Endothelial cell of umbilical vein (primary cell): ENCODE measurements around the gene CACNA1E. TPM values are rescaled to one million over a fixed set of nuclear protein-coding genes. Genes with fewer than 3 reads are reported as not detected.

Source experiments
- BruUV-seq: library from RNA; stranded (reverse); fragments of 400-500 nt; replicated peaks from 2 replicates; lab custom pipeline; 2021; lab: Mats Ljungman, UMichigan
- CTCF ChIA-PET: fragments of 300-600, 350-600 bp; sonication (Branson Sonifier 250); formaldehyde crosslinking; loops from one replicate; lab custom pipeline; 2021; ENCODE audit warnings: antibody characterized with exemption, inconsistent platforms; lab: Charles Lee
- POLR2A ChIA-PET: fragments of 300-600, 350-600 bp; sonication (Branson Sonifier 250); formaldehyde crosslinking; loops from one replicate; lab custom pipeline; 2021; ENCODE audit warnings: antibody characterized with exemption, inconsistent platforms; lab: Charles Lee
- DNase-seq: peaks from one replicate; pipeline ENCODE4 v3.0.0-alpha.2; 2011; ENCODE audit warnings: low read depth, low spot score
- FAIRE-seq: peaks from 2 replicates; lab custom pipeline; 2011; peaks lifted over from hg19 to GRCh38; lab: Jason Lieb, UNC
- H2AFZ ChIP-seq: 2 replicates; pipeline ENCODE4 v1.6.0; 2012; ENCODE audit warnings: low read depth, low read length, control low read depth, inconsistent platforms
- H3K27ac ChIP-seq: 2 replicates; pipeline ENCODE4 v1.5.1; 2011; ENCODE audit warnings: low read depth, mild to moderate bottlenecking, control low read depth, low read length, moderate library complexity; ENCODE audit not compliant: insufficient read depth
- H3K27me3 ChIP-seq, 2 experiments: 2 replicates each; pipeline versions ENCODE4 v1.6.0 to v1.6.1; 2011; ENCODE audit warnings: low read length in 2 of 2, mixed read lengths in 1 of 2; ENCODE audit not compliant: control insufficient read depth in 2 of 2, insufficient read depth in 2 of 2
- H3K36me3 ChIP-seq, 2 experiments: 2 replicates in 1 of 2; 3 replicates in 1 of 2; pipeline ENCODE4 v1.5.1; 2011; ENCODE audit warnings: low read length in 2 of 2, mild to moderate bottlenecking in 1 of 2, moderate library complexity in 1 of 2; ENCODE audit not compliant: control insufficient read depth in 2 of 2, insufficient read depth in 2 of 2; ENCODE audit errors: extremely low read depth in 1 of 2
- H3K4me1 ChIP-seq: 3 replicates; pipeline ENCODE4 v1.5.1; 2011; ENCODE audit warnings: mild to moderate bottlenecking, low read length; ENCODE audit not compliant: control insufficient read depth, insufficient read depth; ENCODE audit errors: extremely low read depth
- H3K4me2 ChIP-seq: 2 replicates; pipeline ENCODE4 v1.6.1; 2011; ENCODE audit warnings: low read length, control low read depth, mixed read lengths; ENCODE audit not compliant: insufficient read depth
- H3K4me3 ChIP-seq, 3 experiments: fragments of 200-600 bp in 1 of 3; sonication (generic), shearing (Covaris generic) in 1 of 3; replicated peaks in 1 of 3; 2 replicates each; pipeline ENCODE4 v1.5.1; 2011 to 2016; ENCODE audit warnings: control low read depth in 3 of 3, low read length in 3 of 3, mild to moderate bottlenecking in 2 of 3, inconsistent platforms in 1 of 3, low read depth in 1 of 3, moderate library complexity in 1 of 3; ENCODE audit not compliant: insufficient read depth in 1 of 3
- H3K79me2 ChIP-seq: 2 replicates; pipeline ENCODE4 v1.6.0; 2012; ENCODE audit warnings: low read length, inconsistent platforms; ENCODE audit not compliant: control insufficient read depth, insufficient read depth
- H3K9ac ChIP-seq: replicated peaks from 2 replicates; pipeline ENCODE3; 2011; ENCODE audit warnings: low read length, control low read depth; ENCODE audit not compliant: insufficient read depth; ENCODE audit errors: extremely low read depth
- H3K9me1 ChIP-seq: replicated peaks from 3 replicates; pipeline ENCODE4 v1.6.0; 2011; ENCODE audit warnings: mild to moderate bottlenecking, low read length; ENCODE audit not compliant: control insufficient read depth, insufficient read depth; ENCODE audit errors: extremely low read depth
- H3K9me3 ChIP-seq: replicated peaks from 2 replicates; pipeline ENCODE4 v1.5.1; 2012; ENCODE audit warnings: low read length, inconsistent platforms; ENCODE audit not compliant: control insufficient read depth, insufficient read depth
- H4K20me1 ChIP-seq: replicated peaks from 2 replicates; pipeline ENCODE3; 2011; ENCODE audit warnings: mild to moderate bottlenecking, low read length; ENCODE audit not compliant: control insufficient read depth, insufficient read depth; ENCODE audit errors: extremely low read depth
- EZH2 ChIP-seq: IDR thresholded peaks from 2 replicates; pipeline ENCODE4 v1.6.1; 2012; ENCODE audit warnings: borderline replicate concordance, low read depth, mild to moderate bottlenecking, moderate library complexity, low read length, inconsistent platforms; ENCODE audit not compliant: severe bottlenecking
- FOS ChIP-seq: IDR thresholded peaks from 2 replicates; pipeline ENCODE4 v1.6.1; 2011; ENCODE audit warnings: mild to moderate bottlenecking, low read length, moderate library complexity, borderline replicate concordance; ENCODE audit not compliant: insufficient read depth
- GATA2 ChIP-seq: IDR thresholded peaks from 2 replicates; pipeline ENCODE4 v1.7.0; 2011; ENCODE audit warnings: low read depth, mild to moderate bottlenecking, moderate library complexity, mixed read lengths, low read length; ENCODE audit not compliant: insufficient read length, insufficient read depth
- JUN ChIP-seq: IDR thresholded peaks from 2 replicates; pipeline ENCODE4 v1.6.1; 2011; ENCODE audit warnings: borderline replicate concordance, low read depth; ENCODE audit not compliant: insufficient read length, insufficient read depth
- MYC ChIP-seq: IDR thresholded peaks from one replicate; pipeline ENCODE4 v1.6.1; 2011; ENCODE audit warnings: mild to moderate bottlenecking, low read depth, low read length
- POLR2A ChIP-seq: IDR thresholded peaks from 2 replicates; pipeline ENCODE4 v1.6.1; 2012; ENCODE audit warnings: low read depth, mild to moderate bottlenecking, control low read depth, low read length
- POLR2AphosphoS5 ChIP-seq: IDR thresholded peaks from 2 replicates; pipeline ENCODE4 v1.6.1; 2012; ENCODE audit warnings: low read depth, mild to moderate bottlenecking, control low read depth, low read length, moderate library complexity; ENCODE audit not compliant: insufficient read depth
- dilution Hi-C: fragments of 300-500 bp; cut with MboI; formaldehyde crosslinking; loops from one replicate; pipeline ENCODE4 v1.15.0; 2019; ENCODE audit warnings: low sequenced_read_pairs; ENCODE audit not compliant: extremely low pct_ligation_motif_present
- intact Hi-C: fragments of 100-400 bp; cut with micrococcal nuclease; formaldehyde crosslinking; loops from one replicate; pipeline ENCODE4 v1.10.0; 2022
- polyA plus RNA-seq, 4 experiments: library from polyadenylated mRNA; depleted of rRNA in 3 of 4; stranded (reverse) in 3 of 4; unstranded in 1 of 4; fragments of >200 nt; gene quantifications; 2 replicates each; pipeline versions ENCODE4 v1.2.1 to v1.2.3, GENCODE V29; 2011 to 2012; ENCODE audit warnings: missing spikeins in 1 of 4
- total RNA-seq: library from RNA; stranded (reverse); gene quantifications from 2 replicates; pipeline ENCODE4 v1.2.3, GENCODE V29; 2021
- TF ChIP-seq, protein P1 (sequence below): IDR thresholded peaks from 2 replicates; pipeline ENCODE4 v1.6.1; 2011; ENCODE audit not compliant: insufficient read depth, insufficient read length
- TF ChIP-seq, protein P2 (sequence below), 2 donors: IDR thresholded peaks; 1 replicate in 1 of 2; 2 replicates in 1 of 2; pipeline ENCODE4 v1.5.1; 2011; ENCODE audit warnings: low read length in 2 of 2, mild to moderate bottlenecking in 2 of 2, moderate library complexity in 2 of 2, control low read depth in 1 of 2, inconsistent platforms in 1 of 2, low read depth in 1 of 2; ENCODE audit not compliant: insufficient read depth in 1 of 2; ENCODE audit errors: extremely low read depth in 1 of 2

Gene CACNA1E
- total and polyA plus RNA-seq, 2 donors (not counting 3 experiments of a cell fraction or from before 2014, with no cell fraction given): not detected

DNA sequence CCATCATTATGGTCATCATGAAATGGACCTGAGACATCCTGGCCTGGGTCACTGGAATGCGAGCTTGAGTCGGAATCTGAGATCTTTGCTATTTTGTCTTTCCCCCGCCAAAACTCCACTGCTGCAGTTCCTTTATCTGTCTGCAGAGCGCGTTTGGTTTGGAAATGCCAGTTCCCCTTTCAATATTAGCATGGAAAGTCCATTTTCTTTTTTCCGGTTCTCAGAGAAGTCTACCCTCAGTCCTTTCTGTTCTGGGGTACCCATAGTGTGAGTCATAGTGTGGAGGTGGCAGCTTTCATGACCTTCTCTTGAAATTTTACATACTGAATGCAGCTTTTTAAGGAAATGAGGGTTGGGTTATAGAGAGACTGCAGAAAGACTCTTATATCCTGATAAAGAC, 14.6 kb downstream of the CACNA1E start:
- no TSS peak for BruUV-seq
- H3K27me3 ChIP-seq: no peaks in the 10 kb centered on the region
- no peaks in the 10 kb centered on the region for H4K20me1 ChIP-seq
- no peak overlapping the region for H3K4me3 ChIP-seq
- H3K4me1 ChIP-seq: no peaks in the 10 kb centered on the region
- TF ChIP-seq, protein P1, sequence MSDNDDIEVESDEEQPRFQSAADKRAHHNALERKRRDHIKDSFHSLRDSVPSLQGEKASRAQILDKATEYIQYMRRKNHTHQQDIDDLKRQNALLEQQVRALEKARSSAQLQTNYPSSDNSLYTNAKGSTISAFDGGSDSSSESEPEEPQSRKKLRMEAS: no peak
- TF ChIP-seq POLR2A (no peak), EZH2 (no peak), POLR2AphosphoS5 (no peak)
- TF ChIP-seq, protein P2, sequence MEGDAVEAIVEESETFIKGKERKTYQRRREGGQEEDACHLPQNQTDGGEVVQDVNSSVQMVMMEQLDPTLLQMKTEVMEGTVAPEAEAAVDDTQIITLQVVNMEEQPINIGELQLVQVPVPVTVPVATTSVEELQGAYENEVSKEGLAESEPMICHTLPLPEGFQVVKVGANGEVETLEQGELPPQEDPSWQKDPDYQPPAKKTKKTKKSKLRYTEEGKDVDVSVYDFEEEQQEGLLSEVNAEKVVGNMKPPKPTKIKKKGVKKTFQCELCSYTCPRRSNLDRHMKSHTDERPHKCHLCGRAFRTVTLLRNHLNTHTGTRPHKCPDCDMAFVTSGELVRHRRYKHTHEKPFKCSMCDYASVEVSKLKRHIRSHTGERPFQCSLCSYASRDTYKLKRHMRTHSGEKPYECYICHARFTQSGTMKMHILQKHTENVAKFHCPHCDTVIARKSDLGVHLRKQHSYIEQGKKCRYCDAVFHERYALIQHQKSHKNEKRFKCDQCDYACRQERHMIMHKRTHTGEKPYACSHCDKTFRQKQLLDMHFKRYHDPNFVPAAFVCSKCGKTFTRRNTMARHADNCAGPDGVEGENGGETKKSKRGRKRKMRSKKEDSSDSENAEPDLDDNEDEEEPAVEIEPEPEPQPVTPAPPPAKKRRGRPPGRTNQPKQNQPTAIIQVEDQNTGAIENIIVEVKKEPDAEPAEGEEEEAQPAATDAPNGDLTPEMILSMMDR (IDR thresholded peaks at IDR 0.05; ENCODE audit: extremely low read depth in 1 of 2, insufficient read depth in 1 of 2, low read depth in 1 of 2, low read length in 2 of 2): no peak
- no peaks in the 10 kb centered on the region for H3K79me2 ChIP-seq
- H3K27ac ChIP-seq: no peak overlapping the region
- no peaks in the 10 kb centered on the region for H3K36me3 ChIP-seq
- H3K9me3 ChIP-seq: no peaks in the 10 kb centered on the region
- ChIA-PET CTCF (no interaction called here), POLR2A (no interaction called here)
- intact Hi-C loops (no loop called here), dilution Hi-C loops (no loop called here)
- no peak overlapping the region for H3K4me2 ChIP-seq
- H3K9me1 ChIP-seq: no peaks in the 10 kb centered on the region
- DNase-seq: no peak
- no peak for FAIRE-seq
- H2AFZ ChIP-seq: no peak overlapping the region
- H3K9ac ChIP-seq: no peak overlapping the region

DNA sequence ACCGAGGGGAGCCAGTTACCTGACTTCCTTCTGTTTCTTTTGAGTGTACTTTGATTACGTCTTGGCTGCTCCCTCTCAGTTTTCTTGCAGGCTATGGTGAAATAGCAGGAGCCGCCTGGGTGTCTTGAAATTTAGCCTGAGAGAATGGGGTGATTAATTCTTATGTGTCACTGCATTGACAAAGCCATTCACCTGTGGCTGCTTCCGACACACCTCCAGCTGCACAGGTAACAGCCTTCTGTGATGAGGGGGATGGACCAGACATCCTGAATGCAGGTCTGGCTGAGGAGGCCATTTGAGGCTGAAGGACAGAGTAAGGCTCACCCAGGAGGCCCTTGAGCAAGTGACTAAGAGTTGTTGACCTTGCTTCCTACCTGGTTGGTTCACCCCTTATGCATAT, 16.5 kb downstream of the CACNA1E start:
- Histone ChIP-seq H3K9ac (no peak overlapping the region), H4K20me1 (no peaks in the 10 kb centered on the region), H3K79me2 (no peaks in the 10 kb centered on the region), H3K27ac (no peak overlapping the region), H2AFZ (no peak overlapping the region), H3K9me3 (no peaks in the 10 kb centered on the region), H3K36me3 (no peaks in the 10 kb centered on the region), H3K4me2 (no peak overlapping the region), H3K9me1 (no peaks in the 10 kb centered on the region), H3K27me3 (no peaks in the 10 kb centered on the region), H3K4me3 (no peak overlapping the region), H3K4me1 (no peaks in the 10 kb centered on the region)
- dilution Hi-C loops (no loop called here), intact Hi-C loops (no loop called here)
- ChIA-PET CTCF (no interaction called here), POLR2A (no interaction called here)
- no TSS peak for BruUV-seq
- no peak for FAIRE-seq
- no peak for DNase-seq
- TF ChIP-seq, protein P2 (IDR thresholded peaks at IDR 0.05; ENCODE audit: extremely low read depth in 1 of 2, insufficient read depth in 1 of 2, low read depth in 1 of 2, low read length in 2 of 2): no peak
- TF ChIP-seq JUN: no peak
- no peak for TF ChIP-seq POLR2A
- TF ChIP-seq EZH2: no peak
- TF ChIP-seq, protein P1: no peak
- TF ChIP-seq POLR2AphosphoS5: no peak
- TF ChIP-seq MYC: no peak
- TF ChIP-seq FOS: no peak
- no peak for TF ChIP-seq GATA2
